ENCODE data around the gene CHD5. TPM values are rescaled to one million over a fixed set of nuclear protein-coding genes. Genes with fewer than 3 reads are reported as not detected.

The CHD5 gene
- total and polyA plus RNA-seq, 4 donors = 0.10 to 0.55 (median 0.31) TPM

DNA sequence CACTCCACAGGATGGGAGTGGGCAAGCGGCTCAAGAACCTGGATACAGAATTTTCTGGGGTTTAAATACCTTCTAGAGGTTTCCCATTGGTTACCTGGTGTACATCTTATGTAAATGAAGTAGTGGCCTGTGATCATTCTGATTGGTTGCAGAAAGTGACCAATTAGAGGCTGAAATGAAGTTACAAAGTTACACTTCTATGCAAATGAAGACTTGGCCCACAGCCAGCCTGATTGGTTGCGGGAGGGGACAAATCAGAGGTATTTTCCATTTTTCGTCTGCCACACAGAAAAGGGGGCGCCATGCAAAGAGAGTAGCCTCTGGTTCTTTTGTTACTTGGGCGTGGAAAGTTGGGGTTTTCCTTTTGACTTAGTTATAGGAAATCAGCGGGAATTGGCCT lies 125.5 kb downstream of the CHD5 start:
- TF ChIP-seq, protein P1, sequence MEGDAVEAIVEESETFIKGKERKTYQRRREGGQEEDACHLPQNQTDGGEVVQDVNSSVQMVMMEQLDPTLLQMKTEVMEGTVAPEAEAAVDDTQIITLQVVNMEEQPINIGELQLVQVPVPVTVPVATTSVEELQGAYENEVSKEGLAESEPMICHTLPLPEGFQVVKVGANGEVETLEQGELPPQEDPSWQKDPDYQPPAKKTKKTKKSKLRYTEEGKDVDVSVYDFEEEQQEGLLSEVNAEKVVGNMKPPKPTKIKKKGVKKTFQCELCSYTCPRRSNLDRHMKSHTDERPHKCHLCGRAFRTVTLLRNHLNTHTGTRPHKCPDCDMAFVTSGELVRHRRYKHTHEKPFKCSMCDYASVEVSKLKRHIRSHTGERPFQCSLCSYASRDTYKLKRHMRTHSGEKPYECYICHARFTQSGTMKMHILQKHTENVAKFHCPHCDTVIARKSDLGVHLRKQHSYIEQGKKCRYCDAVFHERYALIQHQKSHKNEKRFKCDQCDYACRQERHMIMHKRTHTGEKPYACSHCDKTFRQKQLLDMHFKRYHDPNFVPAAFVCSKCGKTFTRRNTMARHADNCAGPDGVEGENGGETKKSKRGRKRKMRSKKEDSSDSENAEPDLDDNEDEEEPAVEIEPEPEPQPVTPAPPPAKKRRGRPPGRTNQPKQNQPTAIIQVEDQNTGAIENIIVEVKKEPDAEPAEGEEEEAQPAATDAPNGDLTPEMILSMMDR (IDR thresholded peaks at IDR 0.05; ENCODE audit: control extremely low read depth, extremely low read depth) = no peak
- peaks cover 0 to 4% (median 0%) of the 10 kb centered on the region in 3 donors for H3K27me3 ChIP-seq (ENCODE audit: control insufficient read depth in 3 of 3, insufficient read depth in 3 of 3, low read length in 2 of 3)
- H3K9ac ChIP-seq (ENCODE audit: insufficient read depth in 1 of 2, low read length in 2 of 2) = no peak overlapping the region
- 85 to 92% methylated on average over 6 of the region's 6 CpGs for WGBS, 2 donors
- H3K9me3 ChIP-seq (ENCODE audit: control insufficient read depth in 4 of 4, insufficient read depth in 3 of 4, low read length in 3 of 4) = no peaks in the 10 kb centered on the region
- H3K4me3 ChIP-seq = no peak overlapping the region
- no peak overlapping the region for H3K27ac ChIP-seq (ENCODE audit: low read depth in 1 of 2, low read length in 1 of 2)
- H3K36me3 ChIP-seq (ENCODE audit: control insufficient read depth in 4 of 4, insufficient read depth in 4 of 4, low read length in 4 of 4) = peaks cover 0 to 2% (median 0%) of the 10 kb centered on the region in 4 donors
- peaks cover 0 to 10% (median 3%) of the 10 kb centered on the region in 5 donors for H3K4me1 ChIP-seq (ENCODE audit: control insufficient read depth in 5 of 5, insufficient read depth in 5 of 5, low read length in 5 of 5)
- ATAC-seq (ENCODE audit: insufficient read depth, low FRiP score) (no peak), DNase-seq (no peak)

- no peak overlapping the region for H3K4me3 ChIP-seq
- H3K9ac ChIP-seq (ENCODE audit: insufficient read depth in 1 of 2, low read length in 2 of 2) = no peak overlapping the region
- DNase-seq (no peak), ATAC-seq (ENCODE audit: insufficient read depth, low FRiP score) (no peak)
- TF ChIP-seq, protein P1 (IDR thresholded peaks at IDR 0.05; ENCODE audit: control extremely low read depth, extremely low read depth) = no peak
- peaks cover 0 to 4% (median 0%) of the 10 kb centered on the region in 4 donors for H3K36me3 ChIP-seq (ENCODE audit: control insufficient read depth in 4 of 4, insufficient read depth in 4 of 4, low read length in 4 of 4)
- H3K27ac ChIP-seq (ENCODE audit: low read depth in 1 of 2, low read length in 1 of 2) = no peak overlapping the region
- WGBS, 2 donors = 47 to 69% methylated on average over 8 of the region's 8 CpGs
- no peaks in the 10 kb centered on the region for H3K9me3 ChIP-seq (ENCODE audit: control insufficient read depth in 4 of 4, insufficient read depth in 3 of 4, low read length in 3 of 4)
- H3K27me3 ChIP-seq (ENCODE audit: control insufficient read depth in 3 of 3, insufficient read depth in 3 of 3, low read length in 2 of 3) = peaks cover 0 to 2% (median 0%) of the 10 kb centered on the region in 3 donors
- peaks cover 0 to 4% (median 0%) of the 10 kb centered on the region in 5 donors for H3K4me1 ChIP-seq (ENCODE audit: control insufficient read depth in 5 of 5, insufficient read depth in 5 of 5, low read length in 5 of 5)
Measured at GRCh38 chr1:6053206-6053546, 126.9 kb downstream of the CHD5 start.

GRCh38 chr1:6052543-6053205 lies 127.4 kb downstream of the CHD5 start:
- TF ChIP-seq, protein P1 (IDR thresholded peaks at IDR 0.05; ENCODE audit: control extremely low read depth, extremely low read depth) = no peak
- ATAC-seq (ENCODE audit: insufficient read depth, low FRiP score) = no peak
- peak; percentile 78 to 88 (median 86) for DNase-seq

More at GRCh38 chr1:6052543-6053205, 127.4 kb downstream of the CHD5 start:
- H3K27me3 ChIP-seq (ENCODE audit: control insufficient read depth in 3 of 3, insufficient read depth in 3 of 3, low read length in 2 of 3) = peaks cover 0 to under 1% (median 0%) of the 10 kb centered on the region in 3 donors
- H3K4me3 ChIP-seq = no peak overlapping the region
- H3K9ac ChIP-seq (ENCODE audit: insufficient read depth in 1 of 2, low read length in 2 of 2) = no peak overlapping the region
- peaks cover 0 to 4% (median 0%) of the 10 kb centered on the region in 5 donors for H3K4me1 ChIP-seq (ENCODE audit: control insufficient read depth in 5 of 5, insufficient read depth in 5 of 5, low read length in 5 of 5)
- H3K9me3 ChIP-seq (ENCODE audit: control insufficient read depth in 4 of 4, insufficient read depth in 3 of 4, low read length in 3 of 4) = no peaks in the 10 kb centered on the region
- peaks cover 0 to 4% (median 0%) of the 10 kb centered on the region in 4 donors for H3K36me3 ChIP-seq (ENCODE audit: control insufficient read depth in 4 of 4, insufficient read depth in 4 of 4, low read length in 4 of 4)
- no peak overlapping the region for H3K27ac ChIP-seq (ENCODE audit: low read depth in 1 of 2, low read length in 1 of 2)
- WGBS, 2 donors = 27 to 47% methylated on average over 16 of the region's 16 CpGs

Other genes starting within 250 kb of the CHD5 start
- gene NPHP4, start 187.9 kb downstream of the CHD5 start, total RNA-seq = 10 to 100 TPM; 15.7 to 23.3 TPM
- gene NPHP4, start 187.9 kb downstream of the CHD5 start, polyA plus RNA-seq = 1 to 10 TPM; 6.0 to 6.6 TPM
- 10 to 100 TPM; 13.7 to 86.4 TPM for gene KCNAB2, start 134.4 kb downstream of the CHD5 start, total RNA-seq
- gene KCNAB2, start 134.4 kb downstream of the CHD5 start, polyA plus RNA-seq = 10 to 100 TPM; 24.1 to 66.9 TPM
- gene RPL22, start 19.3 kb upstream of the CHD5 start, total RNA-seq = 100 to 1,000 TPM; 224 to 272 TPM
- 100 to 1,000 TPM; 186 to 985 TPM for gene RPL22, start 19.3 kb upstream of the CHD5 start, polyA plus RNA-seq
- 10 to 100 TPM; 11.1 to 14.4 TPM for gene RNF207, start 25.8 kb upstream of the CHD5 start, total RNA-seq
- gene RNF207, start 25.8 kb upstream of the CHD5 start, polyA plus RNA-seq = 10 to 100 TPM in 1 of 2 donors, 1 to 10 TPM in 1; 8.0 to 13.5 TPM
- gene ICMT, start 55.6 kb upstream of the CHD5 start, total RNA-seq = 10 to 100 TPM; 30.2 to 68.5 TPM
- 10 to 100 TPM; 17.4 to 33.6 TPM for gene ICMT, start 55.6 kb upstream of the CHD5 start, polyA plus RNA-seq
- not detected for gene HES3, start 63.9 kb upstream of the CHD5 start, total RNA-seq
- not detected for gene HES3, start 63.9 kb upstream of the CHD5 start, polyA plus RNA-seq
- 10 to 100 TPM in 1 of 2 donors, 1 to 10 TPM in 1; 8.0 to 17.0 TPM for gene GPR153, start 80.8 kb upstream of the CHD5 start, total RNA-seq
- 1 to 10 TPM; 3.2 to 4.3 TPM for gene GPR153, start 80.8 kb upstream of the CHD5 start, polyA plus RNA-seq
- 10 to 100 TPM in 1 of 2 donors, 1 to 10 TPM in 1; 8.8 to 37.4 TPM for gene ACOT7, start 213.4 kb upstream of the CHD5 start, total RNA-seq
- 10 to 100 TPM; 17.9 to 28.3 TPM for gene ACOT7, start 213.4 kb upstream of the CHD5 start, polyA plus RNA-seq
- 1 to 10 TPM in 1 of 2 donors, under 1 TPM in 1; 0.26 to 5.0 TPM for gene HES2, start 239.6 kb upstream of the CHD5 start, total RNA-seq
- gene HES2, start 239.6 kb upstream of the CHD5 start, polyA plus RNA-seq = 1 to 10 TPM in 1 of 2 donors, under 1 TPM in 1; 0.86 to 4.5 TPM
- gene ESPN, start 244.5 kb upstream of the CHD5 start, total RNA-seq = 10 to 100 TPM; 11.2 to 20.8 TPM
- 1 to 10 TPM; 2.1 to 3.6 TPM for gene ESPN, start 244.5 kb upstream of the CHD5 start, polyA plus RNA-seq

Measured in lung (tissue), 12 donors.